Immature natural killer cell (primary cell): Measurements from ENCODE around the gene OSMR. TPM values are rescaled to one million over a fixed set of nuclear protein-coding genes. Genes with fewer than 3 reads are reported as not detected.
"Not testable (repeated sequence)": the region's sequence is repeated elsewhere in the genome, so short reads cannot be mapped to it uniquely, and the experiment has no call there.

ENCODE experiments used
- DNase-seq, 3 donors: peaks; one replicate each; pipeline ENCODE4 v3.0.0; 2022; ENCODE audit warnings: mixed read lengths in 1 of 3
- H3K27ac Mint-ChIP-seq, 6 donors: one replicate each; pipeline ENCODE4 v1.8.0; 2020; ENCODE audit warnings: mixed read lengths in 6 of 6, mild to moderate bottlenecking in 5 of 6, inconsistent platforms in 4 of 6, moderate library complexity in 3 of 6
- H3K27me3 Mint-ChIP-seq, 3 donors: one replicate each; pipeline ENCODE4 v1.8.0; 2020 to 2021; ENCODE audit warnings: low read depth in 3 of 3, mild to moderate bottlenecking in 3 of 3, mixed read lengths in 3 of 3, moderate library complexity in 3 of 3, inconsistent platforms in 1 of 3
- H3K36me3 Mint-ChIP-seq, 3 donors: one replicate each; pipeline ENCODE4 v1.8.0; 2020; ENCODE audit warnings: mixed read lengths in 3 of 3, inconsistent platforms in 2 of 3, mild to moderate bottlenecking in 2 of 3
- H3K4me1 Mint-ChIP-seq, 2 donors: one replicate each; pipeline ENCODE4 v1.8.0; 2020; ENCODE audit warnings: inconsistent platforms in 2 of 2, mild to moderate bottlenecking in 2 of 2, mixed read lengths in 2 of 2, moderate library complexity in 1 of 2
- H3K4me3 Mint-ChIP-seq, 5 donors: one replicate each; pipeline ENCODE4 v1.8.0; 2020; ENCODE audit warnings: mild to moderate bottlenecking in 5 of 5, mixed read lengths in 5 of 5, inconsistent platforms in 3 of 5, moderate library complexity in 3 of 5
- H3K9me3 Mint-ChIP-seq, 6 donors: one replicate each; pipeline ENCODE4 v1.8.0; 2020; ENCODE audit warnings: mild to moderate bottlenecking in 6 of 6, mixed read lengths in 6 of 6, inconsistent platforms in 4 of 6, moderate library complexity in 3 of 6
- polyA plus RNA-seq, 3 donors: library from polyadenylated mRNA; unstranded; fragments of 300-500 nt; fragmentation: Illumina TruSeq; gene quantifications; one replicate each; pipeline ENCODE4 v1.2.3, GENCODE V29; 2021

OSMR gene
- polyA plus RNA-seq, 3 donors from 2014 or later, result 0.20 TPM; not detected in 2

GRCh38 chr5:38846379-38847011, 683 bp downstream of the OSMR start:
- Mint-ChIP-seq H3K4me3 (peak overlapping the region in 2 of 5 donors; percentile 53 to 74), H3K27me3 (peaks cover 4 to 24% (median 12%) of the 10 kb centered on the region in 3 donors), H3K27ac (no peak overlapping the region), H3K9me3 (peaks cover 0 to 3% (median 0%) of the 10 kb centered on the region in 6 donors), H3K36me3 (peaks cover 0 to 4% (median 0%) of the 10 kb centered on the region in 3 donors), H3K4me1 (peaks cover 4 to 9% of the 10 kb centered on the region in 2 donors)
- DNase-seq, result no peak

DNA sequence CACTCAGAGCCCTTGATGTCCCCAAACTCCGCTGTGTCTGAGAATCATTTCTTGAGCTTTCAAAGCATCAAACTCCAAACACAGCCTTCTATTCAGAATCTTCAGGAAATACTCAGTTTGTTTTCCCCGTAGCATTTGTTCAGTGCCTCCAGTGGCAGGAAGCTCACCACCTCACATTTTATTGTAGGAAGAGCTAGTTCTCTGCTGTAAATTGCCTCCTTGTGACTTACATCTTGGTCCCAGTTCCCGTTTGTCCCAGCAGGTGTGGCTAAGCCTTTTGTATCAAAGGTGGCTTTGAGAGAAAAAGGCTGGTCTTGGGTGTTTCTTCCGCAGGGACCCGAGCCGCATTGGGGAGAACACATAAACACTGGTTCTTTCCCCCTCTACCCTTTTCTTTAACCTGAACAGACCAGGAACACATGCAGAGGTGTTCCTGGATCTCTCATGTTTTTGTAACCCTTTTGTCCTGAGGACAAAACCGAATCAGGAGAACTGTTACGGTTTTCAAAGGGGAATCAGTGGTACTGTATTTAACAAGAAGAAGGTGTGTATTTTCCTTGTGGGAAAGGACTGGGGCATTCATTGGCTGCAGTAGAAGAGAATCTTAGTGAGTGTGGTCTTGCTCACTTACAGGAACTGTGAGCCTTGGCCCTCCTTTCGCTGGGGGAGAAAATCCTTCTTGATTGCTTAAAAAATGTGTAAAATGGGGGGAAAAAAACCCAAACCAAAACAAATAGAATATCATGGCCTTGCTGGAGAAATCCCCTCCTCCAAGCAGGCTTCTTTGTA, 1.9 kb downstream of the OSMR start:
- Mint-ChIP-seq H3K4me3 (no peak overlapping the region), H3K9me3 (no peaks in the 10 kb centered on the region), H3K36me3 (peaks cover 0 to 4% (median 0%) of the 10 kb centered on the region in 3 donors), H3K27me3 (peaks cover 8 to 24% (median 18%) of the 10 kb centered on the region in 3 donors), H3K4me1 (peaks cover 4 to 9% of the 10 kb centered on the region in 2 donors), H3K27ac (no peak overlapping the region)
- no peak for DNase-seq

DNA sequence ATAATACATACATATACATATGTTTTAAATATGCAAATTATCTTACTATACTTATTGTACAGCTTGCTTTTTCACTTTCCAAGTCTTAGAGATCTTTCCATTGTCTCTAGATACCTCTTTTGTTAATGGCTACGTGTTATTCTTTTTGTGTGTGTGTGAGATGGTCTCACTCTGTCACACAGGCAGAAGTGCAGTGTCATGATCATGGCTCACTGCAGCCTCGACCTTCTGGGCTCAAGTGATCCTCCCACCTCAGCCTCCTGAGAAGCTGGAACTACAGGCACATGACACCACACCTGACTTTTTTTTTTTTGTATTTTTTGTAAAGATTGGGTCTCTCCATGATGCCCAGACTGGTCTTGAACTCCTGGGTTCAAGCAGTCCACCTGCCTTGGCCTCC, 2.8 kb downstream of the OSMR start:
- peaks cover 0 to 4% (median 0%) of the 10 kb centered on the region in 3 donors for H3K36me3 Mint-ChIP-seq
- H3K9me3 Mint-ChIP-seq, result peaks cover 0 to 2% (median 0%) of the 10 kb centered on the region in 6 donors
- H3K27me3 Mint-ChIP-seq, result peaks cover 8 to 22% (median 20%) of the 10 kb centered on the region in 3 donors
- H3K4me3 Mint-ChIP-seq, result no peak overlapping the region
- DNase-seq, result no peak
- H3K27ac Mint-ChIP-seq, result no peak overlapping the region
- peaks cover 4 to 9% of the 10 kb centered on the region in 2 donors for H3K4me1 Mint-ChIP-seq

GRCh38 chr5:38851640-38852039, 5.8 kb downstream of the OSMR start:
- not testable (repeated sequence) for H3K27ac Mint-ChIP-seq, H3K4me1 Mint-ChIP-seq, H3K36me3 Mint-ChIP-seq, H3K9me3 Mint-ChIP-seq, DNase-seq, H3K4me3 Mint-ChIP-seq
- peaks cover 12 to 16% (median 14%) of the 10 kb centered on the region in 3 donors for H3K27me3 Mint-ChIP-seq

DNA sequence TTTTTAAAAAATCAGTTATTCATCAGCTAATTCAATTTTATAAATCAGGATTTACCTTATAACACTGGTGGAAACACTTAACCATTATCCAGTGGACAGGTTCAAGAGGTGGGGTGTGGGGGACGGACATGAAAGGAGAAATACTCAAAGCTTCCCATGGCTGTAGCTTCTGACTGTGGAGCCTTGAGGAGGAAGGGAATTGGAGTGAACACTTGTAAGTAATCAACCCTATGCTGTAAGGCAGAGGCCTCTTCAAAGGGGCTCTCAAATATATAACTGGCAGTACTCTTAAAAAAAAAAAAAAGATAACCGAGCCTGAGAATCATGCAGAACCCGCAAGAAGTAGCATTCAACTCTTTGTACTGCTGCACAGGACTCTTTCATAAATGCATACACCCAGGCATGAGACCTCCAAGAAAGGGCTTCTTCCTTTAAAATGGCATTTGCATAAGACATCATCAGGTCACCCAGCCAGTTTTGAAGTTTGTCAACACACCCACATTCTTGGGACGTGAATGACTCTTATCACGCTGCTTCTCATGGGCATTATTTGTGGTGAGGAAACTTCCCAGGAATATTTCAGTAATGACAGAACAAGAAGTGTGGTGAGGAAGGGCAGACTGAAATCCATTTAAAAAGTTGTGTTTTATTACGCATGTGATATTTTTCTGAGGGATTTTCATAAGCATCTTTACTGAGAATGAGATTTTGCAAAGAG, 8.1 kb downstream of the OSMR start:
- H3K9me3 Mint-ChIP-seq, result peaks cover 0 to 2% (median 0%) of the 10 kb centered on the region in 6 donors
- no peaks in the 10 kb centered on the region for H3K4me1 Mint-ChIP-seq
- peaks cover 8 to 14% (median 10%) of the 10 kb centered on the region in 3 donors for H3K27me3 Mint-ChIP-seq
- no peak overlapping the region for H3K27ac Mint-ChIP-seq
- H3K36me3 Mint-ChIP-seq, result no peaks in the 10 kb centered on the region
- H3K4me3 Mint-ChIP-seq, result no peak overlapping the region
- no peak for DNase-seq

DNA sequence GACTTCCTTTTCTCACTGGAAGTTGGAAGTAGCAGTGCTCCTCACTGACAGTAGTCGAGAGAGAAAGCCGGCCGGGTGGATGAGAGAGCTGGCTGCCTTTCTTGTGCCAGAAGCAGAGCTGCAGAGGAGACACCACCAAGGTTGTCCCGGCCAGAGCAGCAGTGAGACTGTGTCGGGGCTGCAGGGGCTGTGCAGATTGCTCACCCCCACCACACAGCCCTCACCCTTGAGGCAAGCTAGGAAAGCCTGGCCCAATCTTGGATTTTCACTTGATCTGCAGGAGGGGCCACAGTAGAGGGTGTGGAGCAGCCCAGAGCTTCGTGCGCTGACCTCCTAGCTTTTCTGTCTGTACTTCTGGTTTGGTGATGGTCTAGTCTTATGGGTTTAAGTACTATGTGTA, 9.1 kb downstream of the OSMR start:
- Mint-ChIP-seq H3K4me1 (no peaks in the 10 kb centered on the region), H3K27ac (no peak overlapping the region), H3K36me3 (no peaks in the 10 kb centered on the region), H3K9me3 (peaks cover 0 to 4% (median 0%) of the 10 kb centered on the region in 6 donors), H3K4me3 (no peak overlapping the region), H3K27me3 (peaks cover 8 to 17% (median 10%) of the 10 kb centered on the region in 3 donors)
- no peak for DNase-seq

DNA sequence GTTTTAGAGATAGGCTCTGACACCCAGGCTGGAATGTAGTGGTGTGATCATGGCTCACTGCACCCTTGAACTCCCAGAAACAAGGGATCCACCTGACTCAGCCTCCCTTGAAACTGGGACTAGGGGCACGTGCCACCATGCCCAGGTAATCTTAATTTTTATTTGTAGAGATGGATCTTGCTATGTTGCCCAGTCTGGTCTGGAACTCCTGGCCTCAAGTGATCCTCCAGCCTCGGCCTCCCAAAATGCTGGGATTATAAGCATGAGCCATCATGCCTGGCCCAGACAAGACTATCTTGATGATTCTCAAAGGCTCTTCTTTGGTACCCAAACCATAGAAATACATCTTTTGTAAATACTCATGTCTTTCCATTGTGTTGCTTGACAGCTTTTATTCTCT, 10.8 kb downstream of the OSMR start:
- no peak overlapping the region for H3K4me3 Mint-ChIP-seq
- H3K36me3 Mint-ChIP-seq, result no peaks in the 10 kb centered on the region
- H3K27ac Mint-ChIP-seq, result no peak overlapping the region
- peaks cover 0 to 4% (median 0%) of the 10 kb centered on the region in 6 donors for H3K9me3 Mint-ChIP-seq
- no peaks in the 10 kb centered on the region for H3K4me1 Mint-ChIP-seq
- no peak for DNase-seq
- peaks cover 3 to 17% (median 9%) of the 10 kb centered on the region in 3 donors for H3K27me3 Mint-ChIP-seq

DNA sequence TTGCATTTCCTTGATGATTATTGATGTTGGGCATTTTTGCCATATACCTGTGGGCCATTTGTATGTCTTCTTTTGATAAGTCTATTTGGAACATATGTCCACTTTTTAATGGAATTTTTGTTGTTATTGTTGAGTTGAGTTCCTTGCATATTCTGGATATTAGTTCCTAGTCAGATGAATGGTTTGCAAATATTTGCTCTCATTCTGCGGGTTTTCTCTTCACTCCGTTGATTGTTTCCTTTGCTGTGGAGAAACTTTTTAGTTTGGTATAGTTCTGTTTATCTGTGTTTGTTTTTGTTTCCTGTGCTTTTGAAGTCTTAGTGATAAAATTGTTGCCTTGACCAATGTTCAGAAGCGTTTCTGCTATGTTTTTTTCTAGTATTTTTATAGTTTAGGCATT, 13.0 kb downstream of the OSMR start:
- no peak overlapping the region for H3K4me3 Mint-ChIP-seq
- H3K27me3 Mint-ChIP-seq, result peaks cover 2 to 12% (median 3%) of the 10 kb centered on the region in 3 donors
- H3K36me3 Mint-ChIP-seq, result no peaks in the 10 kb centered on the region
- no peak for DNase-seq
- peaks cover 0 to 8% (median 3%) of the 10 kb centered on the region in 6 donors for H3K9me3 Mint-ChIP-seq
- H3K4me1 Mint-ChIP-seq, result no peaks in the 10 kb centered on the region
- no peak overlapping the region for H3K27ac Mint-ChIP-seq

DNA sequence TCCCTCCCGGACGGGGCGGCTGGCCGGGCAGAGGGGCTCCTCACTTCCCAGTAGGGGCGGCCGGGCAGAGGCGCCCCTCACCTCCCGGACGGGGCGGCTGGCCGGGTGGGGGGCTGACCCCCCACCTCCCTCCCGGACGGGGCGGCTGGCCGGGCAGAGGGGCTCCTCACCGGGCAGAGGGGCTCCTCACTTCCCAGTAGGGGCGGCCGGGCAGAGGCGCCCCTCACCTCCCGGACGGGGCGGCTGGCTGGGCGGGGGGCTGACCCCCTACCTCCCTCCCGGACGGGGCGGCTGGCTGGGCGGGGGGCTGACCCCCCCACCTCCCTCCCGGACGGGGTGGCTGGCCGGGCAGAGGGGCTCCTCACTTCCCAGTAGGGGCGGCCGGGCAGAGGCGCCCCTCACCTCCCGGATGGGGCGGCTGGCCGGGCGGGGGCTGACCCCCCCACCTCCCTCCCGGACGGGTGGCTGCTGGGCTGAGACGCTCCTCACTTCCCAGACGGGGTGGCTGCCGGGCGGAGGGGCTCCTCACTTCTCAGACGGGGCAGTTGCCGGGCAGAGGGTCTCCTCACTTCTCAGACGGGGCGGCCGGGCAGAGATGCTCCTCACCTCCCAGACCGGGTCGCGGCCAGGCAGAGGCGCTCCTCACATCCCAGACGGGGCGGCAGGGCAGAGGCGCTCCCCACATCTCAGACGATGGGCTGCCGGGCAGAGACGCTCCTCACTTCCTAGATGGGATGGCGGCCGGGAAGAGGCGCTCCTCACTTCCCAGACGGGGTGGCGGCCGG, 16.4 kb downstream of the OSMR start:
- H3K4me1 Mint-ChIP-seq, H3K27ac Mint-ChIP-seq, DNase-seq, H3K4me3 Mint-ChIP-seq, H3K36me3 Mint-ChIP-seq, H3K27me3 Mint-ChIP-seq: not testable (repeated sequence)
- H3K9me3 Mint-ChIP-seq, result peaks cover 0 to 20% (median 8%) of the 10 kb centered on the region in 6 donors

DNA sequence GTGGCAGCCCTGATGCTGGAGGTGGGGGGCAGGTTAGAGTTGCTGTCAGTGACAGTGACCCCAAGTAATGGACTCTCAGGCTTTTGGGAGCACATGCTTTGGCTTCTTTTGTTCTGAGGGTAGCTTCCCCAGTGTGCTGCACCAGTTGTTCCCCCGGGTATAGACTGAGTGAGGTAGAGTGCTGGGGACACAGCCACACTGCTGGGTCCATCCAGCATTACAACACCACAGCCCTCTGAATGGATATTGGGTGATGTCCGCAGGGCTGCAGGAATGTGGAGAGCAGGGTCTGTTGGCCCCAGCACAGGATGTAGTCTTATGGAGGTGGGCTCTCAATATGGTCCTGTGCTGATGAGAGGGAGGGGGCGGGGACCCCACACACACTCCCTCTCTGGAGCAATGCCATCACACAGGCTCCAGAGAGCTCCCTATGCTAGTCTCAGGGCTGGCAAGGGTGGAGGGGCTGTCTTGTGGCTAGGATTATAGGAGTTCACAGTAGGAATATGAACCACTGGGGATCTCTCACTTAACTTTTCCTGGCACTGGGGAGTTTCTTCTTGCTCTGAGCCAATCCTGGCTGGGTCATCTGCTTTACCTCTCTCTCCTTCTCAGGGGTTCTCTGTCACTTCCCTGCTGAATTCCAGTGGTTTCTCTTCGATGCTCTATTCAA, 20.7 kb downstream of the OSMR start:
- Mint-ChIP-seq H3K4me3 (no peak overlapping the region), H3K27ac (no peak overlapping the region), H3K4me1 (no peaks in the 10 kb centered on the region), H3K9me3 (peaks cover 2 to 20% (median 8%) of the 10 kb centered on the region in 6 donors), H3K36me3 (no peaks in the 10 kb centered on the region), H3K27me3 (peaks cover 0 to 9% (median 2%) of the 10 kb centered on the region in 3 donors)
- DNase-seq, result no peak

DNA sequence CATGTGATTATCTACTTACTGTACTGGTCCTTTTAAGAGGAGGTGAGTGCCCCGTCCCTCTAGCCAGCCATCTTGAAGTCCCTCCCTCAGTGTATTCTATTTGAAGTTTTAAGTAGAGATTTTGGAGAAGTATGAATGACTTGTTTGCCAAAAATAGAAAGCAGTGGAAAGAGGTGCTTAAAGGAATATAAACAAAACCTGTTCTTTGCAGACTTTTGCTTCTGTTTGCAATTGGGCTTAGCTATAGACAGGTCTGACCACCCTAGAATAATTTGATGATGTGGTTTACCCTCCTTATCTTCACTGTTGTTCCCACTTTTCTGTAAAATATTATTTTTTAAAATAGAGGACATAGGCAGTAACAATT, 21.2 kb downstream of the OSMR start:
- H3K4me1 Mint-ChIP-seq, result no peaks in the 10 kb centered on the region
- no peak overlapping the region for H3K27ac Mint-ChIP-seq
- H3K36me3 Mint-ChIP-seq, result no peaks in the 10 kb centered on the region
- peaks cover 0 to 11% (median 2%) of the 10 kb centered on the region in 3 donors for H3K27me3 Mint-ChIP-seq
- H3K4me3 Mint-ChIP-seq, result no peak overlapping the region
- DNase-seq, result no peak
- H3K9me3 Mint-ChIP-seq, result peaks cover 2 to 20% (median 8%) of the 10 kb centered on the region in 6 donors

- Mint-ChIP-seq H3K4me3 (no peak overlapping the region), H3K36me3 (no peaks in the 10 kb centered on the region), H3K4me1 (no peaks in the 10 kb centered on the region), H3K9me3 (peaks cover 2 to 20% (median 8%) of the 10 kb centered on the region in 6 donors), H3K27ac (no peak overlapping the region), H3K27me3 (peaks cover 0 to 11% (median 2%) of the 10 kb centered on the region in 3 donors)
- no peak for DNase-seq
Measured at GRCh38 chr5:38867416-38867815, 21.6 kb downstream of the OSMR start.

- Mint-ChIP-seq H3K4me1 (no peaks in the 10 kb centered on the region), H3K27ac (no peak overlapping the region), H3K36me3 (no peaks in the 10 kb centered on the region), H3K4me3 (no peak overlapping the region), H3K9me3 (peaks cover 0 to 4% (median under 1%) of the 10 kb centered on the region in 6 donors), H3K27me3 (peaks cover 0 to 6% (median 2%) of the 10 kb centered on the region in 3 donors)
- DNase-seq, result no peak
Measured at GRCh38 chr5:38870595-38870994, 24.8 kb downstream of the OSMR start.
